K562 (cell line): ENCODE measurements around the gene P2RX1. TPM values are rescaled to one million over a fixed set of nuclear protein-coding genes. Genes with fewer than 3 reads are reported as not detected.

Experiments
- ARID1B ChIP-seq: fragments of 450-650 bp; IDR thresholded peaks from 2 replicates; pipeline ENCODE4 v1.6.1; 2016; ENCODE audit warnings: antibody characterized with exemption, mild to moderate bottlenecking, inconsistent platforms
- CBFA2T2 ChIP-seq: fragments of 450-650 bp; conservative IDR thresholded peaks from 2 replicates; pipeline ENCODE4 v1.6.1; 2017; ENCODE audit warnings: mild to moderate bottlenecking
- CBX1 ChIP-seq: sonication (generic); IDR thresholded peaks from 2 replicates; pipeline ENCODE4 v1.6.1; 2016; ENCODE audit warnings: antibody characterized with exemption, low read depth, mild to moderate bottlenecking
- CC2D1A ChIP-seq: fragments of 450-650 bp; IDR thresholded peaks from 2 replicates; pipeline ENCODE4 v1.6.1; 2017; ENCODE audit warnings: mild to moderate bottlenecking
- EP400 ChIP-seq: fragments of 450-650 bp; IDR thresholded peaks from 2 replicates; pipeline ENCODE4 v1.6.1; 2017; ENCODE audit warnings: antibody characterized with exemption, mild to moderate bottlenecking, moderate library complexity
- FOXM1 ChIP-seq, 2 experiments: fragments of 450-650 bp in 1 of 2; sonication (generic) in 1 of 2; formaldehyde crosslinking in 1 of 2; IDR thresholded peaks; 2 replicates each; pipeline versions ENCODE4 v1.6.1 to v1.9.0; 2017 to 2022; ENCODE audit warnings: low read depth in 2 of 2, mild to moderate bottlenecking in 2 of 2, missing genetic modification reagents in 1 of 2, moderate library complexity in 1 of 2
- NCOA2 ChIP-seq, 2 experiments: fragments of 450-650 bp; IDR thresholded peaks; 2 replicates each; pipeline ENCODE4 v1.6.1; 2018; ENCODE audit warnings: mild to moderate bottlenecking in 2 of 2, moderate library complexity in 1 of 2; ENCODE audit not compliant: partially characterized antibody in 2 of 2
- POLR2A ChIP-seq: fragments of 450-650 bp; conservative IDR thresholded peaks from 2 replicates; pipeline ENCODE4 v1.6.1; 2016
- POLR2AphosphoS2 ChIP-seq: IDR thresholded peaks from 2 replicates; pipeline ENCODE4 v1.6.1; 2012; ENCODE audit warnings: low read length, improper control_type of control experiment
- POLR2G ChIP-seq: fragments of 200-400 bp; formaldehyde crosslinking; IDR thresholded peaks from 2 replicates; pipeline ENCODE4 v1.6.1; 2017; ENCODE audit warnings: low read depth, mild to moderate bottlenecking, antibody characterized with exemption, low read length, moderate library complexity
- PTBP1 ChIP-seq: fragments of 200-400 bp; formaldehyde crosslinking; IDR thresholded peaks from 2 replicates; pipeline ENCODE4 v1.6.1; 2017; ENCODE audit warnings: low read depth, low read length
- RBFOX2 ChIP-seq: fragments of 200-400 bp; formaldehyde crosslinking; IDR thresholded peaks from 2 replicates; pipeline ENCODE4 v1.6.1; 2017; ENCODE audit warnings: low read depth, mild to moderate bottlenecking, low read length, moderate library complexity
- RBM22 ChIP-seq: fragments of 200-400 bp; formaldehyde crosslinking; IDR thresholded peaks from 2 replicates; pipeline ENCODE4 v1.6.1; 2018; ENCODE audit warnings: low read length, low read depth; ENCODE audit not compliant: poor library complexity, severe bottlenecking
- RNF2 ChIP-seq: sonication (generic); IDR thresholded peaks from 2 replicates; pipeline ENCODE4 v1.6.1; 2016
- SAFB ChIP-seq: fragments of 200-400 bp; formaldehyde crosslinking; IDR thresholded peaks from 2 replicates; pipeline ENCODE4 v1.6.1; 2017; ENCODE audit warnings: low read depth, low read length, borderline replicate concordance
- SMAD4 ChIP-seq: fragments of 250-450 bp; sonication (Bioruptor Pico); conservative IDR thresholded peaks from 2 replicates; pipeline ENCODE4 v1.8.0; 2021; ENCODE audit warnings: inconsistent platforms, mild to moderate bottlenecking, moderate library complexity
- SPI1 ChIP-seq: IDR thresholded peaks from 2 replicates; pipeline ENCODE4 v1.6.1; 2011; ENCODE audit warnings: low read depth, low read length, control low read depth, borderline replicate concordance
- SRF ChIP-seq, 2 experiments: fragments of 250-450, 450-650 bp in 1 of 2; sonication (Bioruptor Pico) in 1 of 2; sonication (generic) in 1 of 2; formaldehyde crosslinking; IDR thresholded peaks; 2 replicates each; pipeline versions ENCODE4 v1.5.0 to v1.5.1; 2020 to 2022; ENCODE audit warnings: mild to moderate bottlenecking in 1 of 2, missing genetic modification reagents in 1 of 2
- TEAD2 ChIP-seq: fragments of 450-650 bp; IDR thresholded peaks from 2 replicates; pipeline ENCODE4 v1.6.1; 2016; ENCODE audit warnings: missing genetic modification characterization, control low read depth, missing compliant biosample characterization
- YY1 ChIP-seq, 3 experiments: IDR thresholded peaks; 2 replicates each; pipeline ENCODE4 v1.6.1; 2011; ENCODE audit warnings: low read length in 2 of 3, mild to moderate bottlenecking in 2 of 3, moderate library complexity in 2 of 3, borderline replicate concordance in 1 of 3, control low read depth in 1 of 3, low read depth in 1 of 3; ENCODE audit not compliant: insufficient read depth in 3 of 3, insufficient replicate concordance in 2 of 3, control insufficient read depth in 1 of 3, insufficient read length in 1 of 3; ENCODE audit errors: extremely low read depth in 1 of 3
- polyA plus RNA-seq, 8 experiments: library from polyadenylated mRNA; depleted of rRNA in 4 of 8; stranded (reverse) in 5 of 8; unstranded in 3 of 8; fragments of >200 nt; fragmentation: Nextera tagmentation in 2 of 8; fragmentation: Illumina TruSeq in 1 of 8; extraction: Ambion mirVana in 2 of 8; extraction: Trizol in 1 of 8; gene quantifications; 2 replicates each; pipeline versions ENCODE4 v1.2.1 to v1.2.3, GENCODE V29; 2011 to 2014; ENCODE audit warnings: inconsistent platforms in 1 of 8, missing spikeins in 1 of 8
- total RNA-seq, 7 experiments: library from RNA; depleted of rRNA in 6 of 7; stranded (reverse); fragments of >200 nt in 6 of 7; fragmentation: Illumina TruSeq in 2 of 7; extraction: Trizol in 2 of 7; gene quantifications; 2 replicates each; pipeline versions ENCODE4 v1.2.1 to v1.2.3, GENCODE V29; 2011 to 2021; ENCODE audit warnings: low replicate concordance in 1 of 7
- TF ChIP-seq, protein P1 (sequence below): conservative IDR thresholded peaks from 2 replicates; pipeline ENCODE4 v1.6.1; 2011; ENCODE audit warnings: low read depth, mild to moderate bottlenecking, low read length; ENCODE audit not compliant: control insufficient read depth
- TF ChIP-seq, protein P2 (sequence below), 2 experiments: fragments of 450-650 bp in 1 of 2; sonication (generic) in 1 of 2; formaldehyde crosslinking in 1 of 2; IDR thresholded peaks in 1 of 2; conservative IDR thresholded peaks in 1 of 2; 2 replicates each; pipeline versions ENCODE4 v1.6.1 to v1.8.1; 2016 to 2023; ENCODE audit warnings: mild to moderate bottlenecking in 2 of 2, moderate library complexity in 2 of 2, inconsistent platforms in 1 of 2, missing genetic modification reagents in 1 of 2
- TF ChIP-seq, protein P3 (sequence below): sonication (generic); formaldehyde crosslinking; IDR thresholded peaks from 2 replicates; pipeline ENCODE4 v1.8.0; 2022; ENCODE audit warnings: missing genetic modification reagents, mild to moderate bottlenecking, moderate library complexity, borderline replicate concordance

The P2RX1 gene
- total and polyA plus RNA-seq, 9 of the 15 experiments (the other 6 are each of a cell fraction or from before 2014, with no cell fraction given), result 0.27 to 20.3 (median 10.3) TPM

- TF ChIP-seq, protein P1, sequence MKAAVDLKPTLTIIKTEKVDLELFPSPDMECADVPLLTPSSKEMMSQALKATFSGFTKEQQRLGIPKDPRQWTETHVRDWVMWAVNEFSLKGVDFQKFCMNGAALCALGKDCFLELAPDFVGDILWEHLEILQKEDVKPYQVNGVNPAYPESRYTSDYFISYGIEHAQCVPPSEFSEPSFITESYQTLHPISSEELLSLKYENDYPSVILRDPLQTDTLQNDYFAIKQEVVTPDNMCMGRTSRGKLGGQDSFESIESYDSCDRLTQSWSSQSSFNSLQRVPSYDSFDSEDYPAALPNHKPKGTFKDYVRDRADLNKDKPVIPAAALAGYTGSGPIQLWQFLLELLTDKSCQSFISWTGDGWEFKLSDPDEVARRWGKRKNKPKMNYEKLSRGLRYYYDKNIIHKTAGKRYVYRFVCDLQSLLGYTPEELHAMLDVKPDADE, result peak; percentile 51; the same call in 1 of the 2 replicates
- peak; percentile 87 for TF ChIP-seq RBFOX2
- 0 out of 2 replicates have a peak, but pooled peaks have one; percentile 30 for TF ChIP-seq EP400
- 0 out of 2 replicates have a peak, but pooled peaks have one; percentile 13 for TF ChIP-seq SMAD4 (CRISPR knock-in tag)
- no peak for TF ChIP-seq POLR2AphosphoS2
- TF ChIP-seq, protein P2, sequence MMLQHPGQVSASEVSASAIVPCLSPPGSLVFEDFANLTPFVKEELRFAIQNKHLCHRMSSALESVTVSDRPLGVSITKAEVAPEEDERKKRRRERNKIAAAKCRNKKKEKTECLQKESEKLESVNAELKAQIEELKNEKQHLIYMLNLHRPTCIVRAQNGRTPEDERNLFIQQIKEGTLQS (IDR thresholded peaks at IDR 0.05), result no peak
- TF ChIP-seq, protein P2 (CRISPR knock-in tag; conservative IDR thresholded peaks at IDR 0.05), result no peak
- peak; percentile 78; the same call in 1 of the 2 replicates for TF ChIP-seq RNF2
- TF ChIP-seq SRF (CRISPR knock-in tag; IDR thresholded peaks at IDR 0.05), result no peak
- no peak for TF ChIP-seq SAFB
- TF ChIP-seq PTBP1, result no peak
- no peak for TF ChIP-seq TEAD2 (tag)
- TF ChIP-seq RBM22, result peak; percentile 94
- peak; percentile 79 for TF ChIP-seq POLR2G
- no peak for TF ChIP-seq FOXM1 (IDR thresholded peaks at IDR 0.05; ENCODE audit: low read depth)
- TF ChIP-seq FOXM1 (CRISPR knock-in tag; IDR thresholded peaks at IDR 0.05; ENCODE audit: low read depth), result no peak
- TF ChIP-seq CBFA2T2, result peak; percentile 23; the same call in 1 of the 2 replicates
- peak; percentile 64 for TF ChIP-seq ARID1B
- TF ChIP-seq, protein P3, sequence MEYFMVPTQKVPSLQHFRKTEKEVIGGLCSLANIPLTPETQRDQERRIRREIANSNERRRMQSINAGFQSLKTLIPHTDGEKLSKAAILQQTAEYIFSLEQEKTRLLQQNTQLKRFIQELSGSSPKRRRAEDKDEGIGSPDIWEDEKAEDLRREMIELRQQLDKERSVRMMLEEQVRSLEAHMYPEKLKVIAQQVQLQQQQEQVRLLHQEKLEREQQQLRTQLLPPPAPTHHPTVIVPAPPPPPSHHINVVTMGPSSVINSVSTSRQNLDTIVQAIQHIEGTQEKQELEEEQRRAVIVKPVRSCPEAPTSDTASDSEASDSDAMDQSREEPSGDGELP (CRISPR knock-in tag), result peak; percentile 91
- 0 out of 2 replicates have a peak, but pooled peaks have one; percentile 36 for TF ChIP-seq POLR2A
- TF ChIP-seq YY1 (IDR thresholded peaks at IDR 0.05; ENCODE audit: borderline replicate concordance in 1 of 3, control insufficient read depth in 1 of 3, extremely low read depth in 1 of 3, insufficient read depth in 3 of 3, insufficient read length in 1 of 3, insufficient replicate concordance in 2 of 3, low read depth in 1 of 3, low read length in 2 of 3), result no peak
- no peak for TF ChIP-seq CC2D1A
- TF ChIP-seq NCOA2 (IDR thresholded peaks at IDR 0.05; ENCODE audit: partially characterized antibody in 2 of 2), result no peak
- peak; percentile 36; the same call in 1 of the 2 replicates for TF ChIP-seq CBX1
- peak; percentile 92 for TF ChIP-seq SPI1
These were observed 47.3 kb upstream of the P2RX1 start (continued) for GRCh38 chr17:3963237-3964201.
